HCT116 (cell line): Measurements from ENCODE around the gene ANXA2. TPM values are rescaled to one million over a fixed set of nuclear protein-coding genes. Genes with fewer than 3 reads are reported as not detected.

ENCODE experiments used
- ATAC-seq: fragments of 200-7000 bp; cut with Tn5 transposase; 2 replicates; pipeline ENCODE4 v1.9.1; 2020; ENCODE audit warnings: mild to moderate bottlenecking, moderate library complexity
- BruUV-seq: library from RNA; stranded (reverse); fragments of 400-500 nt; replicated peaks from 2 replicates; lab custom pipeline; 2021; lab: Mats Ljungman, UMichigan
- CTCF ChIA-PET: fragments of 300-600 bp; sonication (Branson Sonifier 250); formaldehyde crosslinking; loops from one replicate; lab custom pipeline; 2021; ENCODE audit warnings: antibody characterized with exemption; lab: Charles Lee
- POLR2A ChIA-PET: fragments of 300-600, 350-600 bp; sonication (Branson Sonifier 250); formaldehyde crosslinking; loops from one replicate; lab custom pipeline; 2021; ENCODE audit warnings: antibody characterized with exemption; lab: Charles Lee
- RAD21 ChIA-PET, 2 experiments: fragments of 300-600 bp; sonication (Branson Sonifier 250); formaldehyde crosslinking; loops; one replicate each; lab custom pipeline; 2023; ENCODE audit warnings: low total read pairs in 2 of 2; ENCODE audit not compliant: uncharacterized antibody in 2 of 2, unreplicated experiment in 2 of 2, low non-redundant PET in 1 of 2; lab: Charles Lee
- DNase-seq: peaks from one replicate; pipeline ENCODE4 v3.0.0-alpha.2; 2010; ENCODE audit warnings: low read depth, low spot score
- H2AFZ ChIP-seq: fragments of 200-600 bp; shearing (Covaris generic), sonication (generic); 2 replicates; pipeline ENCODE4 v1.6.1; 2017; ENCODE audit warnings: low read depth, mixed run types, mixed read lengths, antibody characterized with exemption, low read length; ENCODE audit not compliant: poor library complexity, severe bottlenecking
- H3K27ac ChIP-seq: 2 replicates; pipeline ENCODE4 v1.5.1; 2012; ENCODE audit warnings: low read depth, low read length
- H3K27me3 ChIP-seq: fragments of 200-600 bp; sonication (generic); 2 replicates; pipeline ENCODE4 v1.6.1; 2016; ENCODE audit warnings: mixed run types, low read length, mixed read lengths; ENCODE audit not compliant: insufficient read depth
- H3K36me3 ChIP-seq, 2 experiments: fragments of 200-500 bp in 1 of 2; fragments of 200-600 bp in 1 of 2; sonication (Bioruptor generic) in 1 of 2; sonication (generic) in 1 of 2; 2 replicates each; pipeline versions ENCODE4 v1.5.1 to v1.6.1; 2014 to 2016; ENCODE audit warnings: low read length in 2 of 2, inconsistent platforms in 1 of 2, mixed read lengths in 1 of 2, mixed run types in 1 of 2; ENCODE audit not compliant: insufficient read depth in 2 of 2, control insufficient read depth in 1 of 2
- H3K4me1 ChIP-seq, 2 experiments: fragments of 200-600 bp in 1 of 2; sonication (generic) in 1 of 2; 2 replicates each; pipeline versions ENCODE4 v1.5.1 to v1.6.1; 2012 to 2017; ENCODE audit warnings: low read length in 2 of 2, inconsistent platforms in 1 of 2, mild to moderate bottlenecking in 1 of 2, mixed read lengths in 1 of 2, mixed run types in 1 of 2, moderate library complexity in 1 of 2; ENCODE audit not compliant: insufficient read depth in 2 of 2, control insufficient read depth in 1 of 2
- H3K4me2 ChIP-seq: fragments of 200-600 bp; sonication (generic); 2 replicates; pipeline ENCODE4 v1.6.1; 2017; ENCODE audit warnings: mixed run types, low read length, mixed read lengths
- H3K4me3 ChIP-seq, 2 experiments: fragments of 200-600 bp in 1 of 2; sonication (generic) in 1 of 2; replicated peaks in 1 of 2; 2 replicates each; pipeline ENCODE4 v1.5.1; 2011 to 2016; ENCODE audit warnings: low read length in 2 of 2, control low read depth in 1 of 2, low read depth in 1 of 2, mild to moderate bottlenecking in 1 of 2, mixed read lengths in 1 of 2, mixed run types in 1 of 2
- H3K79me2 ChIP-seq: fragments of 200-600 bp; sonication (generic); 2 replicates; pipeline ENCODE4 v1.6.1; 2017; ENCODE audit warnings: mild to moderate bottlenecking, mixed run types, low read length, moderate library complexity, mixed read lengths; ENCODE audit not compliant: insufficient read depth
- H3K9ac ChIP-seq: fragments of 200-600 bp; sonication (generic); 2 replicates; pipeline ENCODE4 v1.6.1; 2016; ENCODE audit warnings: low read length, mixed read lengths
- H3K9me2 ChIP-seq: fragments of 200-600 bp; sonication (generic), shearing (Covaris generic); 2 replicates; pipeline ENCODE4 v1.6.1; 2017; ENCODE audit warnings: mixed run types, mild to moderate bottlenecking, moderate library complexity; ENCODE audit not compliant: insufficient read depth
- H3K9me3 ChIP-seq, 2 experiments: fragments of 200-500 bp in 1 of 2; fragments of 200-600 bp in 1 of 2; sonication (Bioruptor generic) in 1 of 2; sonication (generic) in 1 of 2; 2 replicates each; pipeline ENCODE4 v1.6.1; 2014 to 2017; ENCODE audit warnings: low read length in 2 of 2, mixed read lengths in 2 of 2, inconsistent platforms in 1 of 2, low read depth in 1 of 2, mild to moderate bottlenecking in 1 of 2, mixed run types in 1 of 2, moderate library complexity in 1 of 2; ENCODE audit not compliant: control insufficient read depth in 1 of 2, insufficient read depth in 1 of 2
- H4K20me1 ChIP-seq: fragments of 200-600 bp; sonication (generic), shearing (Covaris generic); 2 replicates; pipeline ENCODE4 v1.6.1; 2017; ENCODE audit warnings: mixed run types, mild to moderate bottlenecking, moderate library complexity; ENCODE audit not compliant: insufficient read depth
- CEBPB ChIP-seq: IDR thresholded peaks from 2 replicates; pipeline ENCODE4 v1.6.1; 2012; ENCODE audit warnings: low read depth
- ELF1 ChIP-seq: IDR thresholded peaks from 2 replicates; pipeline ENCODE4 v1.6.1; 2012; ENCODE audit warnings: low read depth, borderline replicate concordance
- EZH2 ChIP-seq: fragments of 200-600 bp; sonication (generic); IDR thresholded peaks from 2 replicates; pipeline ENCODE4 v1.6.1; 2017; ENCODE audit warnings: antibody characterized with exemption, mixed run types
- JUND ChIP-seq: IDR thresholded peaks from 2 replicates; pipeline ENCODE4 v1.6.1; 2012
- POLR2AphosphoS5 ChIP-seq: IDR thresholded peaks from 2 replicates; pipeline ENCODE4 v1.6.1; 2011; ENCODE audit warnings: mild to moderate bottlenecking, low read depth, low read length, moderate library complexity
- RAD21 ChIP-seq: IDR thresholded peaks from 2 replicates; pipeline ENCODE4 v1.6.1; 2012; ENCODE audit warnings: low read depth, mild to moderate bottlenecking
- ZNF274 ChIP-seq: fragments of 200-500 bp; sonication (Bioruptor generic); IDR thresholded peaks from 2 replicates; pipeline ENCODE4 v1.6.1; 2014; ENCODE audit warnings: mild to moderate bottlenecking, low read depth, low read length, inconsistent platforms
- intact Hi-C: fragments of 100-400 bp; cut with micrococcal nuclease; formaldehyde crosslinking; loops from 2 replicates; pipeline ENCODE4 v1.10.0; 2022
- total RNA-seq: library from RNA; stranded (reverse); gene quantifications from one replicate; pipeline ENCODE4 v1.2.1, GENCODE V29; 2021; ENCODE audit not compliant: unreplicated experiment
- TF ChIP-seq, protein P1 (sequence below): IDR thresholded peaks from 2 replicates; pipeline ENCODE4 v1.6.1; 2011; ENCODE audit warnings: mild to moderate bottlenecking, low read length, moderate library complexity; ENCODE audit not compliant: insufficient replicate concordance; ENCODE audit errors: extremely low read depth

The ANXA2 gene
- total RNA-seq, 1 experiment from 2014 or later = 1,298 TPM

DNA sequence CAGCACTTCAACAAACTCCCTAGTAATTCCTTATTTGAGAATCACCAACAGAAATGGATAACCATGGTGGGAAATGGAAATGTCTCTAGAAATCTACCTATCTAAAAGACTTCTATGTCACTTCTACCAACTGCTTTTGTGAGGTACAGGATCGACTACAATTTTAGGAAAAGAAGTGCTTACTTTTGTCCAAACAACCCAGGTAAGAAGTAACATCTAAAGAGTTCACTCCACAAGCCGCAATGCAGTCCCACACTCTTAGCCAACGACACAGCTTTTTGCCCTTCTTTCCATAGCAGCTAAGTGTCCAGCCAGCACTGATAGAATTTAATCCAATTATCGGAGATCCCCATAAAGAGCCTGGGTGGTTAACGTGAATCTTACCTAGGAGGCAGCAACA, 28.1 kb downstream of the ANXA2 start:
- Histone ChIP-seq H2AFZ (no peak overlapping the region), H3K4me1 (peaks cover 62 to 74% of the 10 kb centered on the region in 2 experiments), H3K36me3 (peaks cover 12 to 39% of the 10 kb centered on the region in 2 experiments), H3K9ac (peak overlapping the region; percentile 63), H3K9me2 (no peaks in the 10 kb centered on the region; the same call in 1 of the 2 replicates), H3K79me2 (peaks cover 75% of the 10 kb centered on the region), H3K4me3 (no peak overlapping the region), H3K27ac (peak overlapping the region; percentile 93), H3K4me2 (peak overlapping the region; percentile 65; the same call in 1 of the 2 replicates), H4K20me1 (0 out of 2 replicates have a peak, but pooled peaks cover 4% of the 10 kb centered on the region), H3K9me3 (no peaks in the 10 kb centered on the region), H3K27me3 (no peaks in the 10 kb centered on the region)
- ChIA-PET RAD21 (no interaction called here), POLR2A (interaction anchor here (8.0 kb wide), 1 partner anchor 28 kb away, joined by 49 read pairs; the partner anchor contains the start of gene ANXA2), CTCF (interaction anchor here (1.3 kb wide), 1 partner anchor 9 kb away, joined by 5 read pairs; no protein-coding TSS in a partner anchor)
- DNase-seq (no peak), ATAC-seq (no peak)
- intact Hi-C loops = loop anchor here (5.0 kb wide), 1 partner anchor 108 kb away; the partner anchor contains the start of gene ICE2
- TF ChIP-seq ELF1 (no peak), EZH2 (no peak), ZNF274 (no peak), JUND (no peak), POLR2AphosphoS5 (no peak), CEBPB (no peak), RAD21 (no peak)
- TF ChIP-seq, protein P1, sequence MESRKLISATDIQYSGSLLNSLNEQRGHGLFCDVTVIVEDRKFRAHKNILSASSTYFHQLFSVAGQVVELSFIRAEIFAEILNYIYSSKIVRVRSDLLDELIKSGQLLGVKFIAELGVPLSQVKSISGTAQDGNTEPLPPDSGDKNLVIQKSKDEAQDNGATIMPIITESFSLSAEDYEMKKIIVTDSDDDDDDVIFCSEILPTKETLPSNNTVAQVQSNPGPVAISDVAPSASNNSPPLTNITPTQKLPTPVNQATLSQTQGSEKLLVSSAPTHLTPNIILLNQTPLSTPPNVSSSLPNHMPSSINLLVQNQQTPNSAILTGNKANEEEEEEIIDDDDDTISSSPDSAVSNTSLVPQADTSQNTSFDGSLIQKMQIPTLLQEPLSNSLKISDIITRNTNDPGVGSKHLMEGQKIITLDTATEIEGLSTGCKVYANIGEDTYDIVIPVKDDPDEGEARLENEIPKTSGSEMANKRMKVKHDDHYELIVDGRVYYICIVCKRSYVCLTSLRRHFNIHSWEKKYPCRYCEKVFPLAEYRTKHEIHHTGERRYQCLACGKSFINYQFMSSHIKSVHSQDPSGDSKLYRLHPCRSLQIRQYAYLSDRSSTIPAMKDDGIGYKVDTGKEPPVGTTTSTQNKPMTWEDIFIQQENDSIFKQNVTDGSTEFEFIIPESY = no peak
- BruUV-seq = no TSS peak
